DOHH2 (cell line): ENCODE results near the gene GALNT17.

Source experiments
- CTCF ChIP-seq: fragments of 200-600 bp; sonication (generic); IDR thresholded peaks from one replicate; pipeline ENCODE4 v1.5.1; 2014; ENCODE audit warnings: antibody characterized with exemption, mild to moderate bottlenecking, low read depth, low read length; ENCODE audit not compliant: poor library complexity, severe bottlenecking
- EZH2phosphoT487 ChIP-seq: fragments of 200-600 bp; sonication (generic); IDR thresholded peaks from 2 replicates; pipeline ENCODE4 v1.6.1; 2017; ENCODE audit warnings: borderline replicate concordance, mild to moderate bottlenecking, antibody characterized with exemption, low read length, moderate library complexity, mixed read lengths

- no peak for TF ChIP-seq CTCF
- no peak for TF ChIP-seq EZH2phosphoT487
These were observed 565.5 kb downstream of the GALNT17 start for GRCh38 chr7:71697400-71697799.
